Adipose tissue (tissue), 3 donors: ENCODE data around the gene ACAD8. TPM values are rescaled to one million over a fixed set of nuclear protein-coding genes. Genes with fewer than 3 reads are reported as not detected.
"Not testable (repeated sequence)": the region's sequence is repeated elsewhere in the genome, so short reads cannot be mapped to it uniquely, and the experiment has no call there.

Source experiments
- H3K27ac ChIP-seq: one replicate; pipeline ENCODE4 v1.5.1; 2013; ENCODE audit warnings: low read depth, low read length
- WGBS, 3 donors: extraction: QIAGEN DNeasy Blood & Tissue Kit; methylation state at CpG; one replicate each; pipeline ENCODE4 v1.1.7; 2013; 5-methylcytosine and 5-hydroxymethylcytosine counted together
- polyA plus RNA-seq, 3 donors: library from polyadenylated mRNA; stranded (reverse); fragments of 200-250 nt; gene quantifications; one replicate each; pipeline ENCODE4 v1.2.3, GENCODE V29; 2013
- donor health status: healthy with polysubstance abuse.
- donor health status: Bipolar disorder and iron deficiency.
- donor health status: healthy.

Gene ACAD8
- polyA plus RNA-seq, 3 donors, result 15.7 to 28.3 (median 24.2) TPM

DNA sequence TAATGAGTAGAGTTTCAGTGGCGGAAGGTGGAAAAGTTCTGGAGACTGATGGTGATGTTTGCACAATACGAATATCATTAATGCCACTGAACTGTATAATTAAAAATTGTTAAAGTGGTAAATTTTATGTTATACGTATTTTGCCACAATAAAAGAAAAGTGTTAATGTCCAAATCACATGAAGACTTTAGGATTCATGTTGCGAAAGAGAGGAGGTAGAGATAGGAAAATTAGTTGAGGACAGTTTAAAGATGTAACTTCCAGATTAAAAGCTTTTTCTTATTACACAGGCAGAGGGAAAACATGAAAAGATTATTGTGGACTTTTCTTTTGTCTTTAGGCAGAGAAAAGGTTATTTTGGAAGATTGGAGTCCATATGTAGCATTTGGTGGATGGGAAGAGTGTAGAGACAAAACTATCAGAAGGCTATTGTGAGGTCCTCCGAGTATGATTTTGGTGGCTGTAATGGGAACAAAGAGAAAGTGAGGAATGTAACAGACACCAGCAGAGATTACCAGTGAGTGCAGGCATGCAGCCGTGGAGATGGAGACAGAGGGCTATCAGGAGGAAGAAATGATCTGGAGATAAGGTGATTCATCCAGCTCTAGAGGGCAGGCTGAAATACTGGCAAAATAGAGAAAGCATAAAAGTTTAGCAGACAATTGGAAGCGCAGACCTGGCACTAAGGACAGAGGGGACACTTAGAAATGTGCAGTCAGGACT lies 16.4 kb upstream of the ACAD8 start:
- no peak overlapping the region for H3K27ac ChIP-seq
- 85 to 95% (median 95%) methylated on average over 7 of the region's 7 CpGs for WGBS, 3 donors

DNA sequence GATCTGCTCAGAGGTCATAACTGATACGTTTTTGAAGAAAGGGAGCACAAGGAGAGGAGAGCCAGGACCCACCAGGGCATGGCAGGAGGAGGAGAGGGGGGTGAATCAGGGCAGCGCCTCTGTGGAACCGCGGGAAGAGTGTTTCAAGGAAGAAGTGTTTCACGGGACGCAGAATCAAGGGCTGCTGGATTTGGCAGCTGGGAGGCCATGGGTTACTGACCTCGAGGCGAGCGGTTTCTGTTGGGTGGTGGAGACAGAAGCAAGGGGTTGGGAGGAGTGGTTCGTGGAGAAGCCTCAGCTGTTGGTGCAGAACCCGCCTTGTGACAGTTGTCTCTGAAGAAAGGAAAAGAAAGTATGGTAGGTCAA lies 15.8 kb upstream of the ACAD8 start:
- WGBS, 3 donors, result 81 to 93% (median 91%) methylated on average over 11 of the region's 11 CpGs

DNA sequence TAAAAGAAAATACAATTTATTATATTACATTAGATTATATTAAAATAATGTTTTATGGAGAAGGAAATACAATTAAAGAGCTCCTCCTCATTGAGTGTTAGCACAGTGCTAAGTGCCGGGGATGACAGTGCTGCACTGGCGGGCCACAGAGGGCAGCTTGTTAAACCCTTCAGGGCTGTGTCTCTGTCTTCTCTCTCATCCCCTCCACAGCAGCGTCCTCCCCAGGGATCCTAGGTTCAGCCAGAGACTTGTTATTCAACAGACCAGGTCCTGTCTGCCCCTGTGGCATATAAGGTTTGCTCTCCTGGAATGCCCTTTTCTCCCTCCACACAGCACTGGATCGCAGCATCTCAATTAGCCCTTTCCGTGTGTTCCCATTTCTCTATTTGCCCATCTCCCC lies 14.4 kb upstream of the ACAD8 start:
- WGBS, 3 donors, result 94 to 97% (median 95%) methylated on average over 5 of the region's 5 CpGs

More for the DNA sequence above, 15.8 kb upstream of the ACAD8 start:
- no peak overlapping the region for H3K27ac ChIP-seq

DNA sequence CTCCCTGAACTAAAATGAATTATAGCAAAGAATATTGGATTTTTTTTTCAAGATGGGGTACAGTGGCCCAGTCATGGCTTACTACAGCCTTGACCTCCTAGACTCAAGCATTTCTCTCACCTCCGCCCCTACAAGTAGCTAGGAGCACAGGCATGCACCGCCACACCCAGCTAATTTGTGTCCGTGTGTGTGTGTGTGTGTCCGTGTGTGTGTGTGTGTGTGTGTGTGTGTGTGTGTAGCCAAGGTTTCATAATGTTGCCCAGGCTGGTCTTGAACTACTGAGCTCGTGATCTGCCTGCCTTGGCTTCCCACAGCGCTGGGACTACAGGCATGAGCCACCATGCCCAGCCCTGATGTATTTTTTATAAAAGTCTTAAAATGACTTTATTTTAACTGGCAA lies 12.8 kb upstream of the ACAD8 start:
- 70 to 71% (median 71%) methylated on average over 6 of the region's 6 CpGs for WGBS, 3 donors
- H3K27ac ChIP-seq, result no peak overlapping the region

More for the DNA sequence above, 14.4 kb upstream of the ACAD8 start:
- H3K27ac ChIP-seq, result no peak overlapping the region

GRCh38 chr11:134242376-134242775 lies 11.0 kb upstream of the ACAD8 start:
- H3K27ac ChIP-seq, result no peak overlapping the region
- WGBS, 3 donors, result 66 to 85% (median 71%) methylated on average over 9 of the region's 9 CpGs

DNA sequence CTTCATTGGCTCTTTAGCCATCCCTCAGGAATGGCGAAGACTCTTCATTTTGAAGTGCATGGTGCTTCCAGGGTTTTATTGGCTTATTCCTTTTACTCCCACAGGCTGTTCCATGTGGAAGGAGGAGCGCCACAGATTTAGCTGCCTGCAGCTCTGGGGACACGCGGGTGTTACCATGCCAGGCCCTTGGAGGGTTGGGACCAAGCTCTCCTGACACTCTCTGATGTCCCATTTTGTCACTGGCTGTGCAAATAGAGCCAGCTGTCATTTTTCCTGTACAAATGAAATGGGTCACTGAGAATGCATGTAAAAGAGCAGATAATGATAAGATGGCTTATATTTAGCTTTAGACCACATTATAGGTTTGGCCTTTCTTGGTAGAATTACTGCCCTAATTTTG lies 9.5 kb upstream of the ACAD8 start:
- 96 to 97% (median 97%) methylated on average over 4 of the region's 4 CpGs for WGBS, 3 donors
- no peak overlapping the region for H3K27ac ChIP-seq

DNA sequence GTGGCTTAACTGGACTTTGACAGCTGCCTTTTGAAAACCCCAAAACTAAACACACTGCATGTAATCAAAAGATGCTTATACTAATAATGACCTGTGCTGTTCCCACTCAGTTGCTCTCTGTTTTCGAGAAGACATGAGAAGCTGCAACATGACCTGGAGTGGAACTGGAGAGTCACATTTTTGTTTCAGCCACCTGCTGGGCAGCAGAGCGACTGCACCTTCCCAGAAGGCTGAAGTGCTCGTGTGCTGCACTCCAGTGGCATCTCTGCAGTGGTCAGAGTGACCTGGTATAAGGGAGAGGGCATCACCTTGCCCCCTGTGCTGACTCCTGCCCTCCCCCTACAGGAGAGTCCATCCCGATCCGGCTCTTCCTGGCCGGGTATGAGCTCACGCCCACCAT lies 8.8 kb upstream of the ACAD8 start:
- 57 to 64% (median 58%) methylated on average over 7 of the region's 7 CpGs for WGBS, 3 donors
- H3K27ac ChIP-seq, result no peak overlapping the region

GRCh38 chr11:134245434-134245833 lies 7.9 kb upstream of the ACAD8 start:
- WGBS, 3 donors, result 91 to 93% (median 93%) methylated on average over 14 of the region's 14 CpGs
- no peak overlapping the region for H3K27ac ChIP-seq

DNA sequence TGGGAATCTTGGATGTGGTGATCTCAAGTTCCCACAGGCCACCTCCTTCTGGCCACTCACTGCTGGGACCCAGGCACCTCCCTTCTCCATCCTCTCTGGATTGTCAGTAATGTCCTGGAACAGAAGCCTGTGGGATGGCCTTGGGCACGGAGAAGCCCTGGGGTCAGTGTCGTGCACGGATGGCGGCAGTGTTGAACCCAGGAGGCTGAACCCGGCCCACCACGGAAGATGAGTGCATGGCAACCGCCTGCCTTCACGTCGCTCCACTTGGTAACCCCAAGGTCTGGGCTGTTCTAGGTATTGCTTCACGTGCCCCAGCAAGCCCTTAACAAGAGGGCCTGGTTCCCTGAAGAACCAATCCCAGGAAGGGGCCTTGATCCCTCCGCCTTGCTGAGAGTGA lies 7.3 kb upstream of the ACAD8 start:
- H3K27ac ChIP-seq, result no peak overlapping the region
- 85 to 93% (median 92%) methylated on average over 11 of the region's 11 CpGs for WGBS, 3 donors

- no peak overlapping the region for H3K27ac ChIP-seq
- WGBS, 3 donors, result 83 to 89% (median 86%) methylated on average over 4 of the region's 4 CpGs
These were observed 6.7 kb upstream of the ACAD8 start for GRCh38 chr11:134246678-134247077.

- no peak overlapping the region for H3K27ac ChIP-seq
- WGBS, 3 donors, result 71 to 78% (median 71%) methylated on average over 7 of the region's 7 CpGs
These were observed 4.4 kb upstream of the ACAD8 start for GRCh38 chr11:134248910-134249480.

GRCh38 chr11:134250246-134250645 lies 3.1 kb upstream of the ACAD8 start:
- 78 to 91% (median 85%) methylated on average over 3 of the region's 3 CpGs for WGBS, 3 donors

GRCh38 chr11:134250675-134251074 lies 2.7 kb upstream of the ACAD8 start:
- H3K27ac ChIP-seq, result no peak overlapping the region
- WGBS, 3 donors, result 62 to 93% (median 67%) methylated on average over 2 of the region's 2 CpGs

More at GRCh38 chr11:134250246-134250645, 3.1 kb upstream of the ACAD8 start:
- no peak overlapping the region for H3K27ac ChIP-seq

- WGBS, 3 donors, result 2 to 6% (median 5%) methylated on average over 27 of the region's 27 CpGs
- H3K27ac ChIP-seq, result no peak overlapping the region
These were observed 801 bp upstream of the ACAD8 start for GRCh38 chr11:134252346-134253187.

DNA sequence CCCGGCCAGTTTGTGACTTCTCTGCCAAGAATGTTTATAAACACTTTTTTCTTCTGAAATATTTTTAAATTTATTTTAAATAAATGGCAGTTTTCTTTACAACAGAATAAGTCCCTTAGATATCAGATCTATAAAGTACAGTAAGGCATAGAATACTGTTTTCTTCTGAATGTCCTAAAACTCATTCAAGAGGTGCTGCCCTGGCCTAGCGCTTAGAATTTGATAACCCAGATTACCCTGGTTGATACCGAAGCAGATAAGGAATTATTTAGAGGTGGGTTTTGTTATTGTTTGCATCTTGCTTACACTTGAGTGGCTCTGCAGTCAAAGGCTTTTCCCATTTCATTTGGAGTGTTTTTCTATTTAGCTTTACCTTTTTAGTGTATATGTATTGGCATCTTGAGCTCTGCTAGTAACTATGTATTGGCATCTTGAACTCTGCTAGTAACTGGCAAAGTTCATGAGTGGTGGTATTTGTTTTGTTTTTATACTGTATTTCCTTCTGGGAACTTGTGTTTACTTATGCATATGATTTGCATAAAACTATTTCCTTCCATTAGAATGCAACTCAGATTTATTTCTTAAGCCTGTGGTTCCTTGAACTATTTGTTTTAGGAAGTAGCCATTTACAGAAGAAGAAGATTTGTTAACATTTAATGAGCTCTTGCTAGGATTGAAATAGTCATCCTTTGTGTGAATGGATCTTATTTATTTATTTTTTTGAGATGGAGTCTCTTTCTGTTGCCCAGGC lies 1.2 kb downstream of the ACAD8 start:
- WGBS, 3 donors, result 46 to 82% (median 71%) methylated on average over 3 of the region's 3 CpGs

DNA sequence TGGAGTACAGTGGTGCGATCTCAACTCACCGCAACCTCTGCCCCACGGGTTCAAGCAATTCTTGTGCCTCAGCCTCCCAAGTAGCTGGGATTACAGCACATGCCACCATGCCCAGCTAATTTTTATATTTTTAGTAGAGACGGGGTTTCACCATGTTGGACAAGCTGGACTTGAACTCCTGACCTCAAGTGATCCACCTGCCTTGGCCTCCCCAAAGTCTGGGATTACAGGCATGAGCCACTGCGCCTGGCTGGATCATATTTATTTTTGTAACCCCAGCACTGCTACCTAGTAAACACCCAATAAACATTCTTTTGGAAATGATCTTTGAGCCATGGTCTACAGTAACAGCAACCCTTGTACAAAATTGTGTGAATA lies 1.8 kb downstream of the ACAD8 start:
- 96 to 98% (median 97%) methylated on average over 5 of the region's 5 CpGs for WGBS, 3 donors
- not testable (repeated sequence) for H3K27ac ChIP-seq

More for the DNA sequence above, 1.2 kb downstream of the ACAD8 start:
- no peak overlapping the region for H3K27ac ChIP-seq

GRCh38 chr11:134257101-134257500 lies 3.7 kb downstream of the ACAD8 start:
- WGBS, 3 donors, result 89 to 98% (median 96%) methylated on average over 11 of the region's 11 CpGs
- H3K27ac ChIP-seq, result no peak overlapping the region

- H3K27ac ChIP-seq, result no peak overlapping the region
- WGBS, 3 donors, result 84 to 89% (median 86%) methylated on average over 4 of the region's 4 CpGs
These were observed 5.2 kb downstream of the ACAD8 start for GRCh38 chr11:134258577-134258976.

DNA sequence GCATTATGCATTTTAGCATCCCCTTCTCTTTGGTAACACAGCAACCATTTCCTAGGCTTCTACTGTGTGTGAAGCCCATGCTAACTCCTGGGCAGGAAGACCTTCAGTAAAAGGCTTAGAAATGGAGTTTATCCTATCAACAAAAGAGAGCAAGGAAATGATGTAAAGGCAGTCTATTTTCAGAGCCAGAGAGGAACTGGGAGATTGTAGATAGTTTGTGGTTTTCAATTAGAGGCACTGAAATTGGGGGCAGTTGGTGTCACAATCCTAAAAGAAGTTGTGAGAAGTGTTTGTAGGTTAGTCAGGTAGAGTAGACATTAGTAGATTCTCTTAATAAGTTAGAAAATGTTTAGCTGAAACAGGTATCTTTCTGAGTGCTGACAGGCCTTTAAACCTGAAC lies 7.1 kb downstream of the ACAD8 start:
- H3K27ac ChIP-seq, result no peak overlapping the region
